Measurements from ENCODE around the gene FLAD1. TPM values are rescaled to one million over a fixed set of nuclear protein-coding genes. Genes with fewer than 3 reads are reported as not detected.

FLAD1 gene
- total RNA-seq, 1 experiment from 2014 or later, result 72.8 TPM

- ChIA-PET POLR2A (interaction anchor here (0.6 to 1.3 kb wide), 4 partner anchors 18 to 166 kb away, joined by 3 to 9 read pairs (median 4); partner anchors contain the start of gene PMVK), CTCF (no interaction called here)
- Histone ChIP-seq H3K36me3 (ENCODE audit: control insufficient read depth, insufficient read depth, low read length) (no peaks in the 10 kb centered on the region), H3K4me1 (ENCODE audit: control insufficient read depth, insufficient read depth, low read length) (peaks cover 27% of the 10 kb centered on the region), H3K27me3 (ENCODE audit: control insufficient read depth, insufficient read depth, low read length) (no peaks in the 10 kb centered on the region), H3K4me3 (ENCODE audit: low read depth in 2 of 2, low read length in 2 of 2) (peak overlapping the region; percentile 78 to 93), H3K9me3 (ENCODE audit: control insufficient read depth, insufficient read depth, low read depth, low read length) (no peaks in the 10 kb centered on the region), H3K27ac (ENCODE audit: low read length) (peak overlapping the region; percentile 83)
- ATAC-seq (no peak), DNase-seq (ENCODE audit: low read depth, low spot score) (no peak)
- intact Hi-C loops (cut with micrococcal nuclease; ENCODE audit: unreplicated experiment) (loop anchor here (10.0 kb wide), 1 partner anchor 390 kb away; the partner anchor contains the start of gene CHRNB2), in situ Hi-C loops (cut with HindIII; ENCODE audit: low pct_unique_long_range_greater_than_20kb, low sequenced_read_pairs) (no loop called here)
- TF ChIP-seq TCF7L2 (IDR thresholded peaks at IDR 0.05; ENCODE audit: low read depth, low read length), result no peak
- TF ChIP-seq SIN3A (IDR thresholded peaks at IDR 0.05; ENCODE audit: borderline replicate concordance, insufficient read depth, low read depth, low read length), result no peak
- TF ChIP-seq REST (IDR thresholded peaks at IDR 0.05; ENCODE audit: insufficient read depth in 1 of 2, low read depth in 2 of 2, low read length in 1 of 2), result no peak
- TF ChIP-seq POLR2AphosphoS5 (IDR thresholded peaks at IDR 0.05; ENCODE audit: low read depth, low read length), result no peak
- TF ChIP-seq CTCF (IDR thresholded peaks at IDR 0.05), result no peak
- BruUV-seq (replicated peaks), result no TSS peak
Measured at GRCh38 chr1:154955039-154955717, 28.0 kb upstream of the FLAD1 start.

GRCh38 chr1:154955718-154956543 is 27.2 kb upstream of the FLAD1 start, which contains the start of gene PBXIP1:
Gene PBXIP1, minus strand, starts transcription at chr1:154956099. Its CDS starts 2,378 bp downstream, at chr1:154953721.
- Histone ChIP-seq H3K4me1 (ENCODE audit: control insufficient read depth, insufficient read depth, low read length) (peaks cover 32% of the 10 kb centered on the region), H3K27ac (ENCODE audit: low read length) (peak within 1 kb of the TSS; percentile 83), H3K36me3 (ENCODE audit: control insufficient read depth, insufficient read depth, low read length) (peaks cover 2% of the 10 kb centered on the region; the same call in 1 of the 2 replicates), H3K9me3 (ENCODE audit: control insufficient read depth, insufficient read depth, low read depth, low read length) (no peaks in the 10 kb centered on the region), H3K4me3 (ENCODE audit: low read depth in 2 of 2, low read length in 2 of 2) (peak within 1 kb of the TSS; percentile 78 to 93), H3K27me3 (ENCODE audit: control insufficient read depth, insufficient read depth, low read length) (no peaks in the 10 kb centered on the region)
- intact Hi-C loops (cut with micrococcal nuclease; ENCODE audit: unreplicated experiment) (loop anchor here (2.0 to 10.0 kb wide), 2 partner anchors 105 to 391 kb away; partner anchors contain the start of gene CHRNB2), in situ Hi-C loops (cut with HindIII; ENCODE audit: low pct_unique_long_range_greater_than_20kb, low sequenced_read_pairs) (no loop called here)
- ChIA-PET CTCF (no interaction called here), POLR2A (interaction anchor here (0.6 to 1.3 kb wide), 5 partner anchors 18 to 201 kb away, joined by 3 to 9 read pairs (median 3); partner anchors contain the start of gene PMVK)
- no TSS peak for BruUV-seq (replicated peaks)
- ATAC-seq (peak; percentile 90), DNase-seq (ENCODE audit: low read depth, low spot score) (no peak)
- no peak for TF ChIP-seq TCF7L2 (IDR thresholded peaks at IDR 0.05; ENCODE audit: low read depth, low read length)
- TF ChIP-seq REST (IDR thresholded peaks at IDR 0.05; ENCODE audit: insufficient read depth in 1 of 2, low read depth in 2 of 2, low read length in 1 of 2), result no peak
- TF ChIP-seq SIN3A (IDR thresholded peaks at IDR 0.05; ENCODE audit: borderline replicate concordance, insufficient read depth, low read depth, low read length), result no peak
- no peak for TF ChIP-seq CTCF (IDR thresholded peaks at IDR 0.05)
- no peak for TF ChIP-seq POLR2AphosphoS5 (IDR thresholded peaks at IDR 0.05; ENCODE audit: low read depth, low read length)

Measured in Panc1 (cell line).